HuH-7.5 (cell line): Measurements from ENCODE around the gene BCR.

ENCODE experiments used
- DNase-seq: peaks from one replicate; pipeline ENCODE4 v3.0.0; 2011; ENCODE audit warnings: low spot score

BCR gene

GRCh38 chr22:23232094-23232905 lies 52.0 kb downstream of the BCR start:
- no peak for DNase-seq

- DNase-seq: no peak
These were observed 52.8 kb downstream of the BCR start for GRCh38 chr22:23233084-23233531.

GRCh38 chr22:23233752-23234408 lies 53.6 kb downstream of the BCR start:
- no peak for DNase-seq

- no peak for DNase-seq
These were observed 54.3 kb downstream of the BCR start for GRCh38 chr22:23234409-23235161.

GRCh38 chr22:23235425-23235824 lies 55.1 kb downstream of the BCR start:
- DNase-seq: no peak

GRCh38 chr22:23236026-23236425 lies 55.7 kb downstream of the BCR start:
- no peak for DNase-seq

GRCh38 chr22:23236440-23237184 lies 56.3 kb downstream of the BCR start:
- no peak for DNase-seq

- DNase-seq: no peak
These were observed 57.0 kb downstream of the BCR start for GRCh38 chr22:23237201-23237798.

- no peak for DNase-seq
These were observed 57.5 kb downstream of the BCR start for GRCh38 chr22:23237841-23238240.

- no peak for DNase-seq
These were observed 58.4 kb downstream of the BCR start for GRCh38 chr22:23238707-23239106.

GRCh38 chr22:23239429-23239828 lies 59.1 kb downstream of the BCR start:
- no peak for DNase-seq

- no peak for DNase-seq
These were observed 60.5 kb downstream of the BCR start for GRCh38 chr22:23240639-23241389.

GRCh38 chr22:23241562-23242472 lies 61.5 kb downstream of the BCR start:
- no peak for DNase-seq

- no peak for DNase-seq
These were observed 62.2 kb downstream of the BCR start for GRCh38 chr22:23242473-23243001.

- DNase-seq: no peak
These were observed 62.8 kb downstream of the BCR start for GRCh38 chr22:23243006-23243573.

GRCh38 chr22:23243859-23244689 lies 63.8 kb downstream of the BCR start:
- no peak for DNase-seq

GRCh38 chr22:23244690-23245044 lies 64.4 kb downstream of the BCR start:
- no peak for DNase-seq

GRCh38 chr22:23245045-23245798 lies 64.9 kb downstream of the BCR start:
- no peak for DNase-seq
